ENCODE data around the gene TPCN1.

The TPCN1 gene

DNA sequence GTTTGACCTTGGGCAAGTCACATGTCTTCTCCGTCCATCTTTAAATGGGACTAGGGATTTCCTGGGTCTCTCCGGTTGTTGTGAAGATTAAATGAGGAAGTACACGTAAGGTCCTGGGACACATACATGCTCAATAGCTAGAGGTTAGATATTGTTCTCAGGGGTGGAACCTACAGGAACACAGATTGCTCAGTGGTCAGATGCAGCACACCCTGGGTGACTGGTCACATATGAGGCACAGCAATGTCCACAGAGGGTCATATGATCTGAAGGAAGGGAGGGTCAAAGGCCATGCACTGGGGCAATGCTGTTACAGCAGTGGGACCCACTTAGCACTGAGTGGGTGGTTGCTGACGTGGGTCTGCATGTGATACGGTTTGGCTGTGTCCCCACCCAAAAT lies 125.1 kb downstream of the TPCN1 start:
- no peak overlapping the region for H3K4me3 ChIP-seq (ENCODE audit: low read length)
- DNase-seq (ENCODE audit: low read depth, low spot score) = no peak

GRCh38 chr12:113347107-113347506 lies 125.8 kb downstream of the TPCN1 start:
- DNase-seq (ENCODE audit: low read depth, low spot score) = no peak
- H3K4me3 ChIP-seq (ENCODE audit: low read length) = no peak overlapping the region

DNA sequence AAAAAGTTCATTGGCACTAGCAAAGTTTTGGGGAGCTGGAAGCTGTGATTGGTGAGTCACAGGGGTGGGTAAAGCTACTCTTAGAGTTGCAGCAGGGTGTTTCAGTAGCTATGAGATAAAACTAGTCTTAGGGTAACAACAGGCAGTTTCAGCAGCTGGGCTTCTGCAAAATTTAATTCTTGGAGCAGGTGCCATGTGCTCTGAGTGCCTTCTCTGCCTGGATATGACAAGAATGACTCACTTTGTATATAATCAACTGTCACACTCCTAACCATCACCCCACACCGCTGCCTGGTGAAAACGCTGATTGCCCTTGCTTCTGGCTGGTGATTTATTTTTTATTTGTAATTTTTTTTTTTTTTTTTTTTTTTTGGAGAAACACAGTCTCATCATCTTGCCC lies 126.6 kb downstream of the TPCN1 start:
- no peak overlapping the region for H3K4me3 ChIP-seq (ENCODE audit: low read length)

More for the DNA sequence above, 126.6 kb downstream of the TPCN1 start:
- DNase-seq (ENCODE audit: low read depth, low spot score) = no peak

Data from Jurkat, Clone E6-1 (cell line).